Measurements from ENCODE around the gene B3GNT5.

DNA sequence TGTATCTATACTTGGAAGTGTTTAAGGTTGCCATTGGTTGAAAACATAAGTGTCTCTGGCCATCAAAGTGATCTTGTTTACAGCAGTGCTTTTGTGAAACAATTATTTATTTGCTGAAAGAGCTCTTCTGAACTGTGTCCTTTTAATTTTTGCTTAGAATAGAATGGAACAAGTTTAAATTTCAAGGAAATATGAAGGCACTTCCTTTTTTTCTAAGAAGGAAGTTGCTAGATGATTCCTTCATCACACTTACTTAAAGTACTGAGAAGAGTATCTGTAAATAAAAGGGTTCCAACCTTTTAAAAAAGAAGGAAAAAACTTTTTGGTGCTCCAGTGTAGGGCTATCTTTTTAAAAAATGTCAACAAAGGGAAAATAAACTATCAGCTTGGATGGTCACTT lies 19.7 kb downstream of the B3GNT5 start:
- TF ChIP-seq, protein P1, sequence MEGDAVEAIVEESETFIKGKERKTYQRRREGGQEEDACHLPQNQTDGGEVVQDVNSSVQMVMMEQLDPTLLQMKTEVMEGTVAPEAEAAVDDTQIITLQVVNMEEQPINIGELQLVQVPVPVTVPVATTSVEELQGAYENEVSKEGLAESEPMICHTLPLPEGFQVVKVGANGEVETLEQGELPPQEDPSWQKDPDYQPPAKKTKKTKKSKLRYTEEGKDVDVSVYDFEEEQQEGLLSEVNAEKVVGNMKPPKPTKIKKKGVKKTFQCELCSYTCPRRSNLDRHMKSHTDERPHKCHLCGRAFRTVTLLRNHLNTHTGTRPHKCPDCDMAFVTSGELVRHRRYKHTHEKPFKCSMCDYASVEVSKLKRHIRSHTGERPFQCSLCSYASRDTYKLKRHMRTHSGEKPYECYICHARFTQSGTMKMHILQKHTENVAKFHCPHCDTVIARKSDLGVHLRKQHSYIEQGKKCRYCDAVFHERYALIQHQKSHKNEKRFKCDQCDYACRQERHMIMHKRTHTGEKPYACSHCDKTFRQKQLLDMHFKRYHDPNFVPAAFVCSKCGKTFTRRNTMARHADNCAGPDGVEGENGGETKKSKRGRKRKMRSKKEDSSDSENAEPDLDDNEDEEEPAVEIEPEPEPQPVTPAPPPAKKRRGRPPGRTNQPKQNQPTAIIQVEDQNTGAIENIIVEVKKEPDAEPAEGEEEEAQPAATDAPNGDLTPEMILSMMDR (conservative IDR thresholded peaks at IDR 0.05 in 1 of 2, IDR thresholded peaks at IDR 0.05 in 1 of 2; ENCODE audit: low read depth in 1 of 2, low read length in 2 of 2) = no peak
- TF ChIP-seq EZH2 (IDR thresholded peaks at IDR 0.05; ENCODE audit: low read length, missing control alignments) = no peak

All from fibroblast of lung (primary cell).